GM19395 (cell line): ENCODE data around the gene KIF26B.
"Not testable (repeated sequence)": the region's sequence is repeated elsewhere in the genome, so short reads cannot be mapped to it uniquely, and the experiment has no call there.

Experiments
- ATAC-seq: cut with Tn5 transposase; IDR thresholded peaks from one replicate; pipeline ENCODE4 v1.9.1; 2021; ENCODE audit warnings: mild to moderate bottlenecking, moderate library complexity; ENCODE audit not compliant: unreplicated experiment

The KIF26B gene

DNA sequence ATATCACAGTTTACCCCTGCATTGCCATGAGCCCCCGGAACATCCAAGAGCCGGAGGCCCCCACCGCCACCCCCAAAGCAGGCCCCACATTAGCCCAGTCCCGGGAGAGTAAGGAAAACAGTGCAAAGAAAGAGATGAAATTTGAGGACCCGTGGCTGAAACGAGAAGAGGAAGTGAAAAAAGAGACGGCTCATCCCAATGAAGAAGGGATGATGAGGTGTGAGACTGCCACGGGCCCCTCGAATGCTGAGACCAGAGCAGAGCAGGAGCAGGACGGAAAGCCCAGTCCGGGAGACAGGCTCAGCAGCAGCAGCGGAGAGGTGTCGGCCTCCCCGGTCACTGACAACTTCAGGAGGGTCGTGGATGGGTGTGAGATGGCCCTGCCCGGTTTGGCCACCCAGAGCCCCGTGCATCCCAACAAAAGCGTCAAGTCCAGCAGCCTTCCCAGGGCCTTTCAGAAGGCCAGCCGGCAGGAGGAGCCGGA, 532.4 kb downstream of the KIF26B start:
- no peak for ATAC-seq

DNA sequence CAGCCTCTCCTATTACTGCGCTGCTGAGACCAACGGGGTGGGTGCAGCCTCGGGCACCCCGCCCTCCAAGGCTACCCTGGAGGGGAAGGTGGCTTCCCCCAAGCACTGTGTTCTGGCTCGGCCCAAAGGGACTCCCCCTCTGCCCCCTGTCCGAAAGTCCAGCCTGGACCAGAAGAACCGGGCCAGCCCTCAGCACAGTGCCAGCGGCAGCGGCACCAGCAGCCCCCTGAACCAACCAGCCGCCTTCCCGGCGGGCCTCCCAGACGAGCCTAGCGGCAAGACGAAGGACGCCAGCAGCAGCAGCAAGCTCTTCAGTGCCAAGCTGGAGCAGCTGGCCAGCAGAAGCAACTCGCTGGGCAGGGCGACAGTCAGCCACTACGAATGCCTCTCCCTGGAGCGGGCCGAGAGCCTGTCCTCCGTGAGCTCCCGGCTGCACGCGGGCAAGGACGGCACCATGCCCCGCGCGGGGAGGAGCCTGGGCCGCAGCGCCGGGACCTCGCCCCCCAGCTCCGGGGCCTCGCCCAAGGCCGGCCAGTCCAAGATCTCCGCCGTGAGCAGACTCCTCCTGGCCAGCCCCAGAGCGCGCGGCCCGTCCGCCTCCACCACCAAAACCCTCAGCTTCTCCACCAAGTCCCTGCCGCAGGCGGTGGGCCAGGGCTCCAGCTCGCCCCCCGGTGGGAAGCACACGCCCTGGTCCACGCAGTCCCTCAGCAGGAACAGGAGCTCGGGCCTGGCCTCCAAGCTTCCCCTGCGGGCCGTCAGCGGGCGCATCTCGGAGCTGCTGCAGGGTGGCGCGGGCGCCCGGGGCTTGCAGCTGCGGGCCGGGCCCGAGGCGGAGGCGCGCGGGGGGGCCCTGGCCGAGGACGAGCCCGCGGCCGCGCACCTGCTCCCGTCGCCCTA, 533.1 kb downstream of the KIF26B start:
- no peak for ATAC-seq

DNA sequence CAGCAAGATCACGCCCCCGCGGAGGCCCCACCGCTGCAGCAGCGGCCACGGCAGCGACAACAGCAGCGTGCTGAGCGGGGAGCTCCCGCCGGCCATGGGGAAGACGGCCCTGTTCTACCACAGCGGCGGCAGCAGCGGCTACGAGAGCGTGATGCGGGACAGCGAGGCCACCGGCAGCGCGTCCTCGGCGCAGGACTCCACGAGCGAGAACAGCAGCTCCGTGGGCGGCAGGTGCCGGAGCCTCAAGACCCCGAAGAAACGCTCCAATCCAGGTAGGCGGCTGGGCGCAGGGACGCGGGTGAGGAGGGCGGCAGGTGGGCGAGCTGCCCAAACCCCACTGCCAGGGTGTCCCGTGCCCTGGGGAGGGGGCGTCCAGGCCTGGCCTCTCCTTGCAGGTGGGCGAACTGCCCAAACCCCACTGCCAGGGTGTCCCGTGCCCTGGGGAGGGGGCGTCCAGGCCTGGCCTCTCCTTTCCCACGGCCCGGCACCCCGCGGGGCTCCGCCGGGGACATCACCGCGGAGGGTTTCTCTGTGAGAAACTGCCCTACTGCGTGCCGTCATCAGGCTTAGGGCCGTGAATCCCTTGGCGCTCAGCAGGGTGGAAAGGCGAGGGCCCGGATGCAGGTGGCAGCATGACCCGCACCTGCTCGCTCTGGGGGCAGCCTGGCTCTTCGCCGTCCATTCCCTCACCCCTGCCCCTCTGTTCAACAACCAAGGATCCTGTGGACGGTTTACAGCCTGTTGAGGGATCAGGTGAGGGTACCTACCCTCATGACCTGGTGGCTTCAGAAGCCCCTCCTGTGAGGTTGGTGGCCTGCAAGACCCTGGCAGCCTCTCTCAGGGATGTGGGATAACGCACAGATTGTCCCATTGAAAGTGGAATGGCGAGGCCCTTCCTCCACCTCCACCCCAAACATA, 534.0 kb downstream of the KIF26B start:
- no peak for ATAC-seq

DNA sequence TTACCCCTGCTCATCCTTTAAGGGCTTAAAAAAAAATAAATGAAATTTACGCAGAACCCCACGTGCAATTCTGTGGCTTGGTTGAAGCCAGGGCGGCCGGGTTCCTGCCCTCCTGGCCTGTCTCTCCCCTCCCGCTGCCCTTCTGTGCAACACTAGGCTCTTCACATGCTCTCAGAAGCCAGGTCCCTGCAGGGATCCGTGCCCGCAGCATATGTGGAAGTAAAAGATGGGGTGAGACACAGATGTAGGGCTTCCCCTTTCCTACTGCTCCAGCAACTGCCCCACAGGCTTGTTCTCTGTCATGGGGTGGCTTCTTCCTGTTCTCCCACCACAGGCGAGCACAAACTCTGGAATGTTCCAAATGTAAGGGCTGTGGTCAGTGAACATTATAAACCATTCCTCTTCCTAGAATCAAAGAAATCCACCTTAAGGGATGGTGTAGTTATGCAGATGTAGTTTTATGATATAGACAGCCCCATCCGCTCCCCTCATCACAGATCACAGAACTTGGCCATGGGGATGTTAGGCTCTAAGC, 535.4 kb downstream of the KIF26B start:
- ATAC-seq = no peak

DNA sequence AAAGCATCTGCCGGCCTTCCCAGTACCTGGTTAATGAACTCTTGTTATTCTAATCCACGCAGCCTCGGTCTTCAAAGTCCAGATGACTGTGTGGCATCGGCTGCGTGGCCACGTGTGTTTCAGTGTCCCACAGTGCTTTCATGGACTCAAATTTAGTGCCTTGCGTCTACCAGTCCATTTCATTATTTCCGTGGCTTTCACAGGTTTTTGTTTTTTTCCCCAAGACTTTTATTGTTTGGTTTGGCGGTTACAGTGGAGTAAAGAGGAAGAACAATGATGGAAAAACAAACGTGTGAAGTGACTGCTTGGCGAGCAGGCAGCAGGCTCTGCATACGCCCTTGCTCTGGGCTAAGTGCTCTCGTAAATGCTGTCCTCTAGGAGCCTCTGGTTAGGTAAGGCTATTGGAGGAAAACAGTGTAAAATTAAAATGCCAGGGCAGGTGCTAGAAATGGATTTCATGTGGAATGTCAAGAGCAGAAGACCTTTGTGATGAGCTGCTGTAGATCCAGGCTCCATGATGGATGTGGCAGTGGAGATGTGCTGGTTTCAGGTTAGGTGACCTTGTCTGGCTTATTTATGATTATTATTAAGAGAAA, 536.3 kb downstream of the KIF26B start:
- ATAC-seq = no peak

DNA sequence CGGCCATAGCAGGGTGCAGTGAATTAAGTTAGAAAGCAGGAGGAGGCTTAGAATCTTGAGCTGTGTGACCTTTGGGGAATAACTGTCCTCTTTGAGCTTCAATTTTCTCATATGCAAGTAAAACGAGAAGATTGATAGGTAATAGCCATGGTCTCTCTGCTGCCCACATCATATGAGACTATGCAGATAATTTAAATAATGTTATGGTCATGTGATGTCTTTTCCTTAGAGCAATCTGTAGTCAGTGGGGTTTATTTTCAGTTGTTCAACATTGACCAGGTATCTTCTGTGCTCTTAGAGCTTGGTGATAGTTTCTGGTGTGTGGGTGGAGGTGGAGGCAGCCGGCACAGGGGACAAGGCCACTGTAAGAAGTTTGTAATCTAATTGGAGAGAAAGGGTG, 537.1 kb downstream of the KIF26B start:
- ATAC-seq = no peak

DNA sequence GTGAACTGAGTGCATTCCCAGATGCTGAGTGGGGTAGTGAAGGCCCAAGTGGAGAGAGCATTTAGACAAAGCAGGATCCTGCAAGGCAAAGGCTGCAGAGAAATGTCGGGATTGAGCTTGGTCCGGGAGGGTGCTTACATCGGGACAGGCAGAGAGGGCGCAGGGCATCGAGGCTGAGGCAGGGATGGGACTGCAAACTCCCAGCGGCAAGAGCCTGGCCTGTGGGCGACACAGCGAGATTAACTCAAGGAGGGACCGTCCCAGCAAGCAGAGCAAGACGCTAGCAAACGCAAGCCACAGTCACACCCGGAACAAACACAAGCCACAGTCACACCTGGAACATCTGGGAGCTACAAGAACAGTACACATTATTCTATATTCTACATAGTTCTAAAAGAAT, 537.5 kb downstream of the KIF26B start:
- ATAC-seq = no peak

DNA sequence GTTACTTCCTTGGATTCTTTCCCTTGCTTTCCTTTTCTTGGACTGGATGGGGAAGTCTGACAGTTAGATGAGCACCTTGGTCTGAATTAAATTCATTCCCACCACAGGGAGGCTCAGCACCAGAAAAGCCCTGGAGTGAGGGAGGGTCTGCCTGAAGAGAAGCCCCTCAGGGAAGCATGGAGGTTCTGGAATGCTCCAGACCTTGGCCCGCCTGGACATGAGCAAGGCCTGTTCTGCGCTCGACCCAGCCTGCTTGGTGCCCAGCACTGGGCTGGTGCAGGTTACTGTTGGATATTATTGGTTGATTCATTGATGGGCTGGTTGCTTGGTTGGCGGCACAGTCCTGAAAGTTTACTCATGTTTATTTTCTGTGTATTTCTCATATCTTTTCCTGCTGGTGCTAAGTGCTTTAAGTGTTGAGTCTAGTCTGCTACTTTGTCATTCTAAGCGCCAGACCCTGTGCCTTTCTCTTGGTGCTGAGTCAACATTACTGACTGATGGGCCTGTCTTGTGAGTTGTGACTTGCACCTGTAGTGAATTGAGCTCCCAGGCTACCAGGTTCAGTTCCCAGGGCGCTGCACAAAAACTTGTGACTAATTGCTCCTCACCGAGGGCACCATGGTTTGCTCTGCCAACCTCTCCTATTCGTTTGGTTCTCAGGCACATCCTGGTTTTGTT, 538.5 kb downstream of the KIF26B start:
- no peak for ATAC-seq

DNA sequence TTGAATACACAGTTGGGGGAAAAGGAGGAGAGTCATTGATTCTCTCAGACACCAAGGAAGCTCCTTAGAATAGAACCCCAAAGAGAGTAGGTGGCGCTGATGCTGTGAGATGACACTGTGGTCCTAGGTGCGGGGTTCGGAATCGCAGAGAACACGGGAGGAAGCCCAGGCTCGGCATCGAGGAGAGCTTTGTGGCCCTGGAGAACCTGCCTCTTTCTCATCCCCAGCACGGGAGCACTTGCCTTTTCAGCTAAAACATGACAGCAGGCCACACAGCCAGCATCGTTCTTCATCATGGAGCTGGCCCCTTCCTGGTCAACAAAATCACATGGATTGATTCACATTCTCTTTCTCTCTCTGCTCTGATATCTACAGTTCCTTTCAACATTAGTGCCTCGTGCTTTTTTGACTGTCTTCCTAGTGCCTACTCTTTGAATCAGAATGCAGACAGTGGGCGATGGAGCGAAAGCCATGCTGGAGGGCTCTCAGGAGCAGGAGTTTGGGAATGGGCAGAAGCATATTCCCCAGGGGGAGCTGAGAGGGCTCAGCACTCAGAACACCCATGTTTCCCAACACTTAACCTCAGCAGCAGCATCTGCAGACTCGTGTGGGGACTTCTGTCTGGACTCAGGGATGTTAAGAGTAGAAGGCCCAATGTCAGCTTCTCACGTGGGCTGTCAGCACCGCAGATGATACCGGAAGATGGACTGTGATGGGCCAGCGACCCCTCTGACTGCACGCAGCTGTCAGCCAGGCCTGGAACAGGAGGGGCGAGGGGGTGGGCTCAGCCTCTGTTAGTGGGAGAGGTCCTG, 539.4 kb downstream of the KIF26B start:
- no peak for ATAC-seq

DNA sequence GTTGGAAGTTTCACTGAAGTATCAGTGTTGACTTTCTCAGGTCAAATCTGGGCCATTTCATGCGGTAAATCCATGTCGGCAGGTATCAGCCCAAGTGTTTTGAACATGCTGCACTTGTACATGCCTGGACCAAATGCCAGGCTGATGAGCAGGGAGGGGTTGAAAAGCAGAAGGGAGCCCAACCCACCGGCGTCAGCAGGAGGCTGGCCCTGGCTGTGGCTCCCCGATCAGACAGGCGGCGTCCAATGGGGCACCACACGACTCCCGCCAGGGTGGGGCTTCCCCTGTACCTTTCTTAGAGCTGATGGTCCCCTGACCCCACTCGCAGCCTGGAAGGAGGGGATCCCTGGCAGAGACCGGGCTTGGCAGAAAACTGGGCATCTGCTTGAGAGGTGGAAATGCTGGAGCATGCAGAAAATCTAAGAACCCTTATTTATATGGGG, 540.0 kb downstream of the KIF26B start:
- no peak for ATAC-seq

DNA sequence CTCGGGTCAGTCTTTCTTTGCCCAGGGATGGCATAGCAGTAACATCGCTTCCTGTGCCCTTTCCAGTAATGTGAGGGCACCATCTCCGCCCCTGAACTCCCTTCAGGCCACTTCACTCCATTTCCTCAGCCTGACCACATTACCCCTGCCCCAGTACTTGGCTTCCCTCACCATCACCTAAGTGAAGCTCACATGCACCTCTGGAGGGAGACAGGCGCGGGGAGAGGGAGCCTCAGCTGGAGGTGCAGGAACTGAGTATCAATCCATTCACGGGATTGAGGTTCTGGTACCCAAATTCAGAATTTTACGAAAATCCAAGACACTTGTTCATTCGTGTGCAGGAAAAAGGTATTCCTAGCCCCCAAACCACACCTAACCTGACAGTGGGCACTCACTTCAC, 540.4 kb downstream of the KIF26B start:
- ATAC-seq = no peak

DNA sequence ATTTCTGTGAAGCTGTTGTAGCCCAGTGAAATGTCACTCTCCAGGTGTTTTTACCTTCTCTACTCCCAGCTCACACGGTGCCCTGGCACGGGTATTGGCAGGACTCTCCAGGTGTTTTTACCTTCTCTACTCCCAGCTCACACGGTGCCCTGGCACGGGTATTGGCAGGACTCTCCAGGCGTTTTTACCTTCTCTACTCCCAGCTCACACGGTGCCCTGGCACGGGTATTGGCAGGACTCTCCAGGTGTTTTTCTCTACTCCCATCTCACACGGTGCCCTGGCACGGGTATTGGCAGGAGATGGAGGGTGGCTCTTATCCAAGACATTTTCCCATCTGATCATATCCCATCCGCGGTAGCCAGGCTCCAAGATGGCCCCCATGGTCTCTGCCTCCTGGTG, 540.9 kb downstream of the KIF26B start:
- ATAC-seq = not testable (repeated sequence)

DNA sequence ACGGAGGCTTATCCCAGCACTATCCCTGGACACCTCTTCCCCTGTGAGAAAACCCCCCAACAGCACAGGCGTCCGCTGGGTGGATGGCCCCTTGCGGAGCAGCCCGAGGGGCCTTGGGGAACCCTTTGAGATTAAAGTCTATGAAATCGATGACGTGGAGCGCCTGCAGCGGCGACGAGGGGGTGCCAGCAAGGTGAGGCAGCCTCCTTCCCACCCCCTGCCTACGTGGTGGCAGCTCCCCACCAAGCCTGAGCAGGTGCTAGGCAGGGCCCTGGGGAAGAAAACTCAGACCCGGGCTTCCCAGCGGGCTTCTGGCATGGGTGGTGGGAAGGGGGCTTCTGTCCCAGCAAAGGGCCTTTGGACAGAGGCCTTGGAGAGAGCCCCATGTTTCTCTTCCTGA, 543.3 kb downstream of the KIF26B start:
- ATAC-seq = no peak

DNA sequence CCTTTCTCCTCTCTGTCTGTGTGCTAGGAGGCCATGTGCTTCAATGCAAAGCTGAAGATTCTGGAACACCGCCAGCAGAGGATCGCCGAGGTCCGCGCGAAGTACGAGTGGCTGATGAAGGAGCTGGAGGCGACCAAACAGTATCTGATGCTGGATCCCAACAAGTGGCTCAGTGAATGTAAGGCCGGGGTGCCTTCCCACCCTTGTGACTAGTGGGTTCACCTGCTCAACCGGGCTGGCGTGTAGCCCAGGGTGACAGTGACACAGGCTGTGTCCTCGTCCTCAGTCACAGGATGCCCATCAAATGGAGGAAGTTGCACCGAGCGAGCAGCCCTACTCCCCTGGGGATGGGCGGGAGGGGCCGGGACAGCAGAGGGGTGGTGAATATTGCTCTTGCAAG, 544.1 kb downstream of the KIF26B start:
- no peak for ATAC-seq

DNA sequence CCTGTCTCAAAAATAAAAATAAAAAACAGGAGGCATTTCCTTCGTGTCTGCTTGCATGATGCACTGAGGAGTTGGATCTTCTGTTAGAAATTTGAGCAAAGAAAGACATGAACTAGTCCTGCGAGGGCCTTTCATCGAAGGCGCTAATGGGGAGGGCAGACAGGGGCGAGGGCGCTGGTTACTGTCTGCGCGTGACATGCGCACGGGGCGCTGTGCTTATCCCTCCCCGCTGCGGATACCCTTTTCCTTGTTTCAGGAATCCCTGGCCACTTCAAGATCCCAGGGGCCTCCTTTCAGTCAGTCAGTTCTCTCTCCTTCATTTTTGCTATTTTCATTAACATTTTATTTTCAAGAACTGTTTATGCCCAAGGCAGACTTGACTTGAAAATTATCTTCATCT, 545.8 kb downstream of the KIF26B start:
- no peak for ATAC-seq

DNA sequence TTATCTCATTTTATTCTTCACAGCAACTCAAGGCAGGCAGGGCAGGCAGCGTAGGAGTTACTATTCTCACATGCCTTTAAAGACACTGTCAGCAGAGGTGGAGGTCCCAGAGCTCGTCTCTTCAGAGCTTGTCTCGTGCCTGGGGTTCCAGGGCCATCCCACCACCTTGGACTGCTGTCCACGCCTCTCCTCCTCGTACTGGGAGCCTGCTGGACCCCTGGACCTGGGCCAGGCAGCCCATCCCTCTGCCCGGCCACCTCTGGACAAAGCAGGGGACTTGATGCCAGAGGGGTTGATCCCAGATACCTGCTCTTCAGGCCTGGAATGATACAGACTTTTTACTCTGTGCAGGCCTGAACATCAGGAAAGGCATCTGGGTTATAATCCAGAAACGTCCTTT, 546.8 kb downstream of the KIF26B start:
- no peak for ATAC-seq

DNA sequence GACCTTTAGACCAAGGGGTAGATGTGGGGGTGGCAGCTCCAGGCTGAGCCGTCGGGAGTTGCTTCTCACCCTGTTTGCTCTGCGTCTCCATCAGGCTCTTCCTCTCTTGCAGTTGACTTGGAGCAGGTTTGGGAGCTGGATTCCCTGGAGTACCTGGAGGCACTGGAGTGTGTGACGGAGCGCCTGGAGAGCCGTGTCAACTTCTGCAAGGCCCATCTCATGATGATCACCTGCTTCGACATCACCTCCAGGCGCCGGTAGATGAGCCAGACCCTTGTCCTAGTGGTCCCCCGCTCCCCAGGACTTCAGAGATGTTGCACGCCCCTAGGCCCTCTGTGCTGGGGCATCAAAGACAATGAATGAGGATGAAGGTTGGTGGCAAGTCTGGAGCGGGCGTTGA, 547.6 kb downstream of the KIF26B start:
- no peak for ATAC-seq

DNA sequence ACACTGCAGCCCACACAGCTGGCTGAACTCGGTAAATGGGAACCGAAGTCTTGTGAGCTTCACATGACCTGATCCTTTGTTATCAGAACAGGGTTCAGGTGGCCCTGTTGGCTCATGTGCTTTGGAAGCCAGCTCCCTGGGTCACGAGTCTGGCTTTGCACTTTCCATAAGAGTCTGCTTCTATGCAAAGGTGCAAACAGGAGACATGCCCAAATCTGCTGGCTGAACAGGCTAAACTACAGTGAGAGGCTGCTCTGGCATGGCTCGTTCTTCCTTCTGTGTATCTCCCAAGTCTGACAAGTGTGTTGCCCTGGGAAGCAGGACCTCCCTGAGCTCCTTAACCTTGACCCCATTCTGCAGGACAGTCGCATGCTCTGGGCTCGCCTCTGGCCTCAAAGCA, 549.6 kb downstream of the KIF26B start:
- ATAC-seq = no peak

DNA sequence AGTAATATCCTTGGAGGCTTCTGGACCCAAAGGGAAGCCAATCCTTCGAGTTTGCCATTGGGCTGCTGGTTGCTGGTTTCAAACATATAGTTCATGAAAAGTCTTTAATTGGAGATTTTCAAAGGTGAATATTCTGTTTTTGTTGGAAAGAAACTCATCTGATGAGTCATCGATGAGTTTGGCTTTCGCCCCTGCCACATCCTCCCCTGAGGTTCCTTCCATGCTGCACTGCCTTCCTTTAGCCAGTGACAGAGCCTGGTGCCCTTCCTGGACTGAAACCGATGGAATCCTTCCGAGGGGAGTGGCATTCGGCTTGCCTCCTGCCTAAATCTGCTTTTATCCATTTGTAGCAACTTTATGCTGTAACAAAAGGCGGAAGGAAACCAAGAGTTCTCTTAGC, 550.0 kb downstream of the KIF26B start:
- ATAC-seq = no peak

DNA sequence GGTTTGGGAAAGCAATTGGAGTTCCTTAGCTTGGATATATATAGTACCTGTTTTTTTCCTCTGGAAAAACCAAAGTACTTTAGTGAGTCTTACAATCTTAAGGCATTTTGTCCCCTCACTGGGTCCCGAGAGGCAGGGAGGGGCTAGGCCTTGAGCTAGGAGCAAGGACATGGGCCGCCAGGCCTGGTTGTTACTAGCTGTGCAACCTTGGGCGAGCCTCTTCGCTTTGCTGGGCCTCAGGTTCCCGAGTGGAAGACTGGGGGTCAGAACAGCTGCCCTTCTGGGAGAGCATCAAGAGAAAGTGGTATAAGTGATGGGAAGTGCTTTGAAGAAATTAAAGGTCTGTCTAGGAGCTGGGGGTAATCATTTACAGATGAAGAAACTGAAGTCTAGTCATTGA, 553.2 kb downstream of the KIF26B start:
- ATAC-seq = no peak
